Measurements from ENCODE around the gene KLHDC3.

Gene KLHDC3

DNA sequence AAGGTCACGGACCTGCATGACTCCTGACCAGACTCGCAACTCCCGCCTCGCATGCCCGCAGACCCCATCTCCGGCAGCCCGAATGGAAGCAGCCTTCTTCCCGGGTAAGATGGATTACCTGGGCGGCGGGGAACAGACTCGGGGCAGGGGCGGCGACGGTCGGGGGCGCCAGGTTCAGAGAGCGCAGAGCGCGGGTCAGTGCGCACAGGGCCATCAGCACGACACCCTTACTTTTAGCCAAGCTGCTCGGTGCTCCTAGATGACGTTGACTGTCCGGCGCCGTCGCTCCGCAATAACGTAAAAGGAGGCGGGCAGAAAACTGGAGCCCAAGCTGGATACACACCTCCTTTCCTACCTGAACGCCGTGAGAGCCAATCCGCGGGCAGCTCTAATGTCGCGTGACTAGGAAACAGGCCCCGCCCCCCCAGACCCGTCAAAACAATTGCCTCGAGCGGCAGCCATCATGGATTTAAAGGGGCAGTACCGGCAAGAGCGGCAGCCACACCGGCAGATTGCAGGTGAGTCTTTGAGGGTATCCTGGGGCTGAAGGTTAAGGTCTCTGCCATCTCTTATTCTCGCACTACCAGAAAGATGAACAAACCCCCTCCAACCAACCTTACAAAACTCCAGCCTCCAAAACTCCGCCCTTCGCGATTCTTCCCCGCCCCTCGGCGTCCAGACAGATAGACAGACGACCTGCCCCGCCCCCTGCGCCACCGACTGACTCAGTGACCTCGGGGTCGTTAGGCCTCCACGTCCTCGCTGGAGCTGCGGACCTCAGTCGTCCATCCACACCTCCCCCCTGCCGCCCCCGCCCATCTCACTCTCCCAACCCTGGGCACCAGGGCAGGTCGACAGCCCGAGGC is 45.4 kb downstream of the KLHDC3 start, which contains the start of the genes KLC4 and MRPL2:
Gene KLC4, plus strand, starts transcription at position 464 of the 866 bp plus-strand sequence. CDS start 1,705 bp downstream, outside the sequence.
Gene MRPL2, minus strand, starts transcription at position 267 of the 866 bp plus-strand sequence. Its CDS starts 53 bp downstream, at position 214.
- DNase-seq: peak; percentile 98

GRCh38 chr6:43060034-43060754 is 46.1 kb downstream of the KLHDC3 start:
- no peak for DNase-seq

DNA sequence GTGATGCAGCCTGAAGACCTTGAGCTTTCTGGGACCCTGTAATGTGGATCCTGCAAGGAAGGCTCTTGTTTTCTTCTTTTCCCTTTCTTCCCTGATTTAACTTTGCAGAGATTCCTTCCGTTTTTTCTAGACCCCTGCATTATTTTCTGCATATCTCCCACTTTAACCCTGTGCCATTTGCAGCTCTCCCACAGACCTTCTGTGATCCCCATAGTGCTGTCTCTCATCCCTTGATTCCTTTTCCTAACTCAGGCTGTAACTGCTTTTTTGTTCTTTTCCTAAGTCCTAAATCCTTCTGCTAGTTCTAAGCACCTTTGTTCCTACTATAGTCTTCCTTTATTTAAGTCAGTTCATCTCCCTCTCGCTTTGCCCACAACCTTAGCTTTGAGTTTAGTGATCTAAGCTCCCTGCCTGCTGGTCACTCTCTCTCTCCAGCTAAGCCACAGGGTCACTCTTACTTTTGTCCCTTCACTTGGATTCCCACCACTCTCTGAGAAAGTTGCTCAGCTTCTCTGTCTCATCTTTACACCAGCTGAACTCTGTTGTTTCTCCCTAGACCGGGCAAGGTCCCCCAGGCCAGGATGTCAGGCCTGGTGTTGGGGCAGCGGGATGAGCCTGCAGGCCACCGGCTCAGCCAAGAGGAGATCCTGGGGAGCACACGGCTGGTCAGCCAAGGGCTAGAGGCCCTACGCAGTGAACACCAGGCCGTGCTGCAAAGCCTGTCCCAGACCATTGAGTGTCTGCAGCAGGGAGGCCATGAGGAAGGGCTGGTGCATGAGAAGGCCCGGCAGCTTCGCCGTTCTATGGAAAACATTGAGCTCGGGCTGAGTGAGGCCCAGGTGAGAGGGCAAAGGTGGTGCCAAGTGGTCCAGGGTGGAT is 46.9 kb downstream of the KLHDC3 start:
- DNase-seq: no peak

GRCh38 chr6:43061861-43062260 is 47.8 kb downstream of the KLHDC3 start:
- DNase-seq: no peak

- DNase-seq: no peak
Measured at GRCh38 chr6:43062818-43063217, 48.8 kb downstream of the KLHDC3 start.

DNA sequence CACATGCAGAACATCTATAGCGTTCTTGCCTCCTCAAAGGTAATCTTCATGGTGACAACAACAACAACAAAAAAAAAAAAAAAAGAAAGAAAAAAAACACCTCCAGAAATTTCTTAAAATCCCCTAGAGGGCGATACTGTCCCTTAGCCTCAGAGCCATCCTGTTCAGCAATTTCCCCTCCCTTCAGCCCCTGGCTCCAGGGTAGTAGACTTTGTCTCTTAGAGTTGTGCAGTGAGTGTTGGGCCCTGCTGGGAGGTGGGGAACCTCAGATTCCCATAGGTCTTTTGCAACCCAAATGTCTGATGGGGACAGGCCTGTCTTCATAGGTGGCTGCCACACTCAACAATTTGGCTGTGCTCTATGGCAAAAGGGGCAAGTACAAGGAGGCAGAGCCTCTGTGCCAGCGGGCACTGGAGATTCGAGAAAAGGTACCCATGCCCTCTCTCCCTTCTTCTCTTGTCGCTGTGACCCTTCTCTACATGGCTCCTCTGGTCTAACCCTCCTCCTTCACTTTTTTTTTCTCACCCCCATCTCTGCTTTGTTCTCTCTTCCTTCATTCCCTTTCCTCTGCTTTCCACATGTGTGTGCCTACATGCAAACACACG is 56.1 kb downstream of the KLHDC3 start:
- no peak for DNase-seq
